NCI-H2227 treated with DMSO at 0.1 percent for 48 hours (cell line): ENCODE data around the gene SESTD1.
A peak's percentile ranks its signal among the peaks of the same experiment; 100 is the strongest.
"Not testable (repeated sequence)": the region's sequence is repeated elsewhere in the genome, so short reads cannot be mapped to it uniquely, and the experiment has no call there.

Source experiments
- DNase-seq: peaks from one replicate; lab custom pipeline; 2025; lab: John Stamatoyannopoulos, UW

SESTD1 gene

DNA sequence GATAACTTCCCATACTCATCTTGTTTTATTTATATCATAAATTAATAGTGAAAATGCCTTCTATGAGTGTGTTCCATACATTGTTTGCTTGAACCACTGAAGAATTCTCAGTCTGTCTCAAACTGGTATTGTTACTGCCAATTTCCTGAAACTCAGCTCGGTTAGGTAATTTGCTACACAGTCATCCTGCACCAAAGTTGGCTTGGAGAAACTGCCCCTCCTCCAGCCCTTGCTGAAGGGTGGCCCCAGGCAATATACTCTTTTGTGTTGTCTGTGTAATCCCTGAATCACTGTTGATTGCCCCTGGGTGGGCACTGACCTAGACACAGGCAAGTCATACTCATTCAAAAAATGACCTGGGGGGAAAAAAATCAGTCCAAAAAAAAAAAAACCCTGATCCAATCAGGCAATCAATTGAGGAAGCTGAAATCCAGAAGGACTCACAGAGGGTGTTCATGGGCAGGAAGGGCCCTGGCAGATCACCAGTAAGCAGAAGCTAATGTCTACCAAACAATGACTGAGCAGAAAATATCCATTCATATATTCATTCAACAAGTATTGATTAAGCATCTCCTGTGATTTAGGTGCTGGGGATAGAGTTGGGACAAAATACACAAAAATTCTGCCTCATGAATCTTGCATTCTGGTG, 3.8 kb upstream of the SESTD1 start:
- no peak for DNase-seq

DNA sequence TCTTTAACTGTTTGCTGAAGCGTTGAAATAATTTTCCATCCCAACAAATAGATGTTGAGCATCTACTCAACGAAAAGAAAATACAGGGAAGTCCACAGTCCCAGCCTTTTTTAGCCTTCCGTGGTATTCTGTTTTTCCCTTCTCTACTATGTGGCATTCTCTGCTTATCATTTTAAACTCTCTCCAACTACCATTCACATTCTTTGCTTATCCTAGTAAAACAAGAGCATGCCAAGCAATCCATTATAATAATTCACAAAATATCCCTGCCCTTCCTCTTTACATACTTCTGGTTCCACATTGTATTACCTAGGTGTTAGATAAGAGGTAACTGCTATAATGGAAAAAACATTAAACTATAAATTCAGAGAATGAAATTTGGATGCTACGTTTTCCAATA, 1.6 kb upstream of the SESTD1 start:
- no peak for DNase-seq

DNA sequence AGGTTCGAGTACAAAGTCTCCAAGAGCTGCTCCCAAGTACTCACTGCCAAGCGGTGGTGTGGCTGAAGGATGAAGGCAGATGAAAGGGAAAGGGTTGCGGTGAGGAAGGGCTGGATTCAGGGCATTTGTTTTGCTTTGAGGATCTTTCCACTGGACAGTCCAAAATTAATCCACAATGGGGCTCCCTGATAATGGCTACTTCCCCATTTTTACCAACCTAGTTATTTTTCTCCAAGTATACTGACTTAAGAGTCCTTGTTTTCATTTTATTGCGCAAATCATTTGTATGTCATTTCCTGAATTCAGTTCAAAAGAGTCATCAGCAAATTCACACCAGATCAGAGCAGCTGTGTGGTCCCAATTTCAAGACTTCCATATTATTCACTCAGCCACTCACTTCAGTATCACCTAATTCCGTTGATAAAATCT, 464 bp upstream of the SESTD1 start:
- DNase-seq, result no peak

DNA sequence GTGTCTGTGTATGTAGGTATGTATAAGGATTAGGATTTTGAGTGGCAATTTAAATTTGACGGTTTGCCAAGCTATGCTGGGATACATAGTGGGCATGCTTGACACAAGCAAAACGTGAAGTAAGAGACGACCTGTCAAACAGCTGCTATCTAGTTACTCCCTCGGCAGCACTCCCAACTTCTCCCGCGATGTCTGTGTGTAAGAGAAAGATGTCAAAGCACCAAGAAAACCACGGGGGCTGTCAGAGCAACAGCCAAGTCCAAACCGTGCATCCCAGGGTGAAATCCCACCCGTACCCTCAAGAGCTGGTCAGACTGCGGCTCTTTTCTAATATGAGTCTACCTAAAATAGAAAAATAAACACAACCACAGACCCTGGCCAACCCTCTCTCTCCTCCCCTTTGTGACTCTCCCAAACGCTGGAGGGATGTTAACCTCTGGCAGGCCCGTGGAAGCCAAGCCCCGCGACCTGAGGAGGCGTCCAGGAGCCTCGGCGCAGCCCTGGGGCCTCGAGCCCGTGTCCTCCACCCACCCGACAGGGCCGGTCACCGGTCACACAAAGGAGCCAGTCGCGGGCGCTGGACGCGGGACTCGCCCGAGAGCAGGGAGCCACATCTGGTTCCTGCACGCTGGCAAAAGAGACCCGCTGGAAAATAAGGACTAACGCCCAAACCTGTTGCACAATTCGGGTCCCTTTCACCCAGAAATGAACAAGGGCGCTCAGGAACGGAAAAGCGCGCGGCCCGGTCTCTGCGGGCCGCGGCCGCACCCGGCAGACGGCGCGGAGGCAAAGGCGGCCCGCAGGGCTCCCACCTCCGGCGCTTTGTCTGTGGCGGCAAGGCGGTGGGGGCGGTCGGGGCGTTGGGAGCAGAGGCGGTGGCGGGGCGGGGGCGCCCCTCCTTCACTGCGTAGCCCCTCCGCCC, 925 bp downstream of the SESTD1 start:
- peak; percentile 59 for DNase-seq

DNA sequence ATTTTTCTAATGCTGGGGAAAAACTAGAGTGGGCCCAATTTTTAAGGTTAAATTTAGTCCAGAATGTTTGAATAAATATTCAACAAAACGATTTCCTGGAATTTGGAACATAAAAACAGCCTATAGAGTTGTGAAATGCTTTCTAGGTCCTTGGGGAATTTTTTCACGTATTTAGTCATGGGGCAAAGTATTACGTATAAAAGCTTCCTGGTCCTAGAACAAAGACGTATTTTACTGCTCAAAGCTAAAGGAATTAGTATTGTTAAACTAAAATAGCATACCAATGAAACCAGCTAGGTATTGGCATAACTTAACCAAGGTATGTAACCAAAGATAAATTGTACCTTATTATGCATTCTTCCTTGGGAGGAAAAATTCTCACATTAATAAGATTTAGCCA, 1.6 kb downstream of the SESTD1 start:
- DNase-seq, result no peak

DNA sequence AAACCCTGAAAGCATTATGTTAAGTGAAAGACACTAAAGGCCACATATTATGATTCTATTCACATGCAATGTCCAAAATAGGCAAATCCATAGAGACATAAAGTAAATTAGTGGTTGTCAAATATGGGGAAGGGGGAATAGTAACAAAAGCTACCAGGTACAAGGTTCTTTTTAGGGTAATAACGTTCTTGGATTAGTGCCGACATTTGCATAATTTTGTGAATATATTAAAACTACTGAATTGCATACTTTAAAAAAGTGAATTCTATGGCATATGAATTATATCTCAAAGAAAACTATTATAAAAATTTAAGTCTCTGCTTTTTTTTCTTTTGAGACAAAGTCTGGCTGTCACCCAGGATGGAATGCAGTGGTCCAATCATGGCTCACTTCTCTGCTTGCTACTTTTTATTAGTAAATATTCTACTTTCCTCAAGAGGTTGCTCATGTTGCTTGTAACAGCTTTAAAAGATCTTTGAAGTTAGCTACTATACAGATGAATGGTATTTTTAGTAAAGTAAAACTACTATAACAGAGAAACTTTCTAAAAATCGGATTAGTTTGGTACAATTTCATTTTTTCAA, 2.5 kb downstream of the SESTD1 start:
- no peak for DNase-seq

DNA sequence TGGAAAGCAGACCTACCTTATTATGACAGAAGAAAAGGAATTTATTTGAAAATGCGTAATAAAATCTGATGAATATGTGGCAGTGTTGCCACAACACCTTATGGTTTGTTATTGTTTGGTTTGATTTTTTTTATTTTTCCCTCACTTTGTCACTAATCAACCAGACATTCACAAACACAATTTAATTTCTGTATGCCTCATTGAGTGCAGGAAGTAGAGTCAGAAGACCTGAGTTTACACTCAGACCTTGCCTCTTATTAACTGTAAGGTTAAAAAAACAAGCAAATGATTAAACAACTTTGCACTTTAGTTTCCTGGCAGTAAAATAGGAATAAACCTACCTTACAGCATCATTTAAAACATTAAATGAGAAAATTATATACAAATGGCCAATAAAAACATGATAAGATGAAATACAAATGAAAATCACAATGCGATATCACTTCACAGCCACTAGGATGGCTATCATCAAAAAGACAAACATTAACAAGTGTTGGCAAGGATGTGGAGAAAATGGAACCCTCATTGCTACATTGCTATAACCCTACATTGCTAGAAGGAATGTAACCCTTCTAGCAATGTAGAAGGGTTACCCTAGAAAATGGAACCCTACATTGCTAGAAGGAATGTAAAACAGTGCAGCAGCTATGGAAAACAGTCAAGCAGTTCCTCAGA, 3.3 kb downstream of the SESTD1 start:
- DNase-seq, result no peak

DNA sequence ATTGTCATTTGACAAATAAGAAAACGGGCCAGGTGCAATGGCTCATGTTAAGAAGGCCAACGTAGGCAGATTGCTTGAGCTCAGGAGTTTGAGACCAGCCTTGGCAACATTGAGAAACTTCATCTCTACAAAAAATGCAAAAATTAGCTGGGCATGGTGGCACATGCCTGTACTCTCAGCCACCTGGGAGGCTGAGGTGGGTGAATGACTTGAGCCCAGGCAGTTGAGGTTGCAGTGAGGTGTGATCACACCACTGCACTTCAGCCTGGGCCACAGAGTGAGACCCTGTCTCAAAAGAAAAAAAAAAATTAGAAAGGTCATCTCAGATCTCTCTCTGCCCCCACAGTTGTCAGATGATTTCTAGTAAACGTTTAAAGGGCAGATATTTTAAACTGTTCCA, 4.4 kb downstream of the SESTD1 start:
- no peak for DNase-seq

DNA sequence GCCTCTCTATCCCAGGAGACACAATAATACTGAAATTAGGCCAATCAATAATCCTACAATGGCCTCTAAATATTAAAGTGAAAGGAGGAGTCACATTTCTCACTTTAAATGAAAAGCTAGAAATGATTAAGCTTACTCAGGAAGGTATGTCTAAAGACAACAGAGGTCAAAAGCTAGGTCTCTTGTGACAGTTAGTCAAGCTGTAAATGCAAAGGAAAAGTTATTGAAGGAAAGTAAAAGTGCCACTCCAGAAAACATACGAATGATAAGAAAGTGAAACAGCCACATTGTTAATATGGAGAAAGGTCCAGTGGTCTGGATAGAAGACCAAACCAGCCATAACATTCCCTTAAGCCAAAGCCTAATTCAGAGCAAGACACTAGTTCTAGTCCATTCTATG, 9.5 kb downstream of the SESTD1 start:
- DNase-seq, result no peak

DNA sequence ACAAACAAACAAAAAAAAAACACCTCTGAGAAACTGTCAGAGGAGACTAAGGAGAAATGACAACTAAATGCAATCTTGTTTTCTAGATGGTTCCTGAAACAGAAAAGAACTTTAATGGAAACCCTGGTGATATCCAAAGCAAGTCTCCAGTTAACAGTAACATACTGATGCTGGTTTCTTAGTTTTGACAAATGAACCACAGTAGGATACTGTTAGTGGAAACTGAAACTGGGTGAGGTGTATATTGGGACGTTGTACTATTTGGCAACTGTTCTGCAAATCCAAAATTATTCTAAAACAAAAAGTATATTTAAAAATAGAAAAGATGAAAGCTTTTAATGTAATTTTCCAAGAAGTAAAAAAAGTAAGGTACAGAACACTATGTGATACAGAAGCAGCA, 11.4 kb downstream of the SESTD1 start:
- DNase-seq, result no peak

DNA sequence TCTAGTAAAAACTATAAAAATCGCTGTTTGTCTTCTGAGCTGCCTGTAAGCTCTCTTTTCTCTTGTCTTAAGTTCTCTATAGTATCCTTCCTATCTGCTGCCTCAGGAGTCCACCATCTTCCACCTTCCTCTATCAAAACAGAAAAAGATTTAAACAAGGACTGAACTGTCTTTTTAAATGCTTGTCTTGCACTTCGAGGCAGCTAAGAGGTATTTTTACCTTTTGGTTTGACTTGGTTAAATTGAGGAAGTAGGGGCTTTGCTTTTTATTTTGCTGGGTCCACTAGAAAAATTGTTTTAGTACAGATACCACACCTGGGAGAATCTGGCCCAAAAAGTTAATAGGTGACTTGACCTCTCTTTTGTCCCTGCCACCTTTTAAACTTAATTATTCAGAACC, 12.2 kb downstream of the SESTD1 start:
- no peak for DNase-seq

DNA sequence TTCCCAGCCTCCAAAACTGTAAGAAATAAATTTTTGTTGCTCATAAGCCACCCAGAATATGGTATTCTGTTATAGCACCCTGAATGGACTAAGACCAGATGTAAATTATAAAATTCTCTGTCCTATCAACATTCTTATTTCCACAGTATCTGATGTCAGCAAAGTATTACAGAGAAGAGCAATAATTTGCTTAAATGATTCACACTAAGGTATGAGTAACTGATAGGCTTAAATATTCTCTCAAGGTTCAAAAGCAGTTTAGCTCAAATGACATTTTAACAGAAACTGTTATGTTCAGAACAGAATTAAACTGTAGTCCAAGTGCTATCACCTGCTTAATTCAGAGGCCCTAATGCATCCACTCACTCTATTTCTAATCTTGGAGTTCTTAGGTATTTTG, 12.8 kb downstream of the SESTD1 start:
- no peak for DNase-seq

DNA sequence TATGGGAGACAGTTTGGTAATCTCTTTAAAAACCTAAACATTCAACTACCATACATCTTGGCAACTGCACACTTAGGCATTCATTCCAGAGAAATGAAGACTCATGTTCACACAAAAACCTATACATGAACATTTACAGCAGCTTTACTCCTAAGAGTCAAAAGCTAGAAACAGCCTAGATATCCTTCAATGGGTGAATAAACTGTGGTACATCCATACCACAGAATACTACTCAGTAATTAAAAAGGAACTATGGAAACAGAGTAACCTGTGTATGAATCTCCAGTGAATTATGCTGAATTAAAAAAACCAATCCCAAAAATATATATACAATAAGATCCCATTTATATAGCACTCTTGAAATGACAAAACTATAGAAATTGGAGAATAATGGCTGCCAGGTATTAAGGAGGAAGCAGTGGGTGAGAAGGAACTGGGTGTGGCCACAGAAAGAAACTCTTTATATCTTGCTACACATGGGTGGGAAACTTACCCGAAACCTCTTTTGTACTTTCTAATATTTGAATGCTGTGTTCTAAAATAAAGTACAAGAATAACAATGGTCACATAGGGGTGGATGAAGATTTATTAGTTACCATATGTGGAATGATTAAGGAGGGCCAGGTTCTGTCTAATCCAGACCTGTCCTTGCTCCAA, 13.7 kb downstream of the SESTD1 start:
- DNase-seq, result no peak

DNA sequence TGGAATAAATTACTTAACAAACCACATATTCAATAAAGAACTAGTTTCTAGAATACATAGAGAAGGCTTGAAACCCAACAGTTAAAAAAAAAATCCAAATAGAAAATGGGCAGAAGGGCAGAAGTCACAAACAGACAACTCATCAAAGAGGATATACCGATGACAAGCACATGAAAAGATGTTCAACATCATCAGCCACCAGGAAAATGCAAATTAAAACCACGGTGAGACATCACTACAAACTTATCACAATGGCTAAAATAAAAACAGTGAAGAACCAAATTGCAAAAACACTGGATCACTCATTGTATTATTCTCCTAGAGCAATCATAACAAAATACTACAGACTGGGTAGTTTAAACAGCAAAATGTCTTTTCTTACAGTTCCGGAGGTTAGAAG, 14.5 kb downstream of the SESTD1 start:
- DNase-seq, result no peak

DNA sequence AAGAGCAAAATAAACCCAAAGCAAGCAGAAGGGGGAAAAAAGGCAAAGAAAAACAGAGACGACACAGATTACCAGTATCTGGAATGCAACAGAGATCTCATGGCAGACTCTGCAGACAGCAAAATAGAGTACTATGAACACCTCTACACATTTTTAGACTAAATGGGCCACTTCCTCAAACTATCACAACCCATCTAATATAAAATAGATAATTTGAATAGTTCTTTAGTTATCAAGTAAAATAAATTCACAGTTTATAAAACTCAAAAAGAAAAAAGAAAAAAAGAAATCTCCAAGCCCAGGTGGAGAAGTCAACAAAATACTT, 16.6 kb downstream of the SESTD1 start:
- no peak for DNase-seq

DNA sequence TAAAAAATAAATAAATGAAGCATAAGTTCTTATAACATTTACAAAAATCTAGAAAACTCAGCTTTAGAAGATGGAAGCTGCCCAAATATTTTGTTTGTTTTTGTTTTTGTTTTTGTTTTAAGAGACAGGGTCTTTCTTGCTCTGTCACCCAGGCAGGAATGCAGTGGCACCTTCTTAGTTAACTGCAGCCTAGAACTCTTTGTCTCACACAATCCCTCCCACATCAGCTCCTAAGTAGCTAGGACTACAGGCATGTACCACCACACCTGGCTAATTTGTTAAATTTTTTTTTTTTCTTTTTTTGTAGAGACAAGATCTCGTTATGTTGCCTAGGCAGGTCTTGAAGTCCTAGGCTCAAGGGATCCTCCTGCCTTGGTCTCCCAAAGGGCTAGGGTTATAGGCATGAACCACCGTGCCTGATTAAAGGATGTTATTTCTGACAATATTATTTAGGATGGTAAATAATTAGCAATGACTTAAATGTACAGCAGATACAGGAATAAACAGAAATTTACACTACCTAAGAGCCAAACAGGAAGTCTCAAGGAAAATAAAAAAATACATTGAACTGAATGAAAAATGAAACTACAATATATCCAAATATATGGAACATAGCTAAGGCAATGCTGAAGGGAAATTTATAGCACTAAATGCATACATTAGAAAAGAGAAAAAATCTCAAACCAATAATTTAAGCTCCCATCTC, 17.2 kb downstream of the SESTD1 start:
- DNase-seq, result no peak

DNA sequence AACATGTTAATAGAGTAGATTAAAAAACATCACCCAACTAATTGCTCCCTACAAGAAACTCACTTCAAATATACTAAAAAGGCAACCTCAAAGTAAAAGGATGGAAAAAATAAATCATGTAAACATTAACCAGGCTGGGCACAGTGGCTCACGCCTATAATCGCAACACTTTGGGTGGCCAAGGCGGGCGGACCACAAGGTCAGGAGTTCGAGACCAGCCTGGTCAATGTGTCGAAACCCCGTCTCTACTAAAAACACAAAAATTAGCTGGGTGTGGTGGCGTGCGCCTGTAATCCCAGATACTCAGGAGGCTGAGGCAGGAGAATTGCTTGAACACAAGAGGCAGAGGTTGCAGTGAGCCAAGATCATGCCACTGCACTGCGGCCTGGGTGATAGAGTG, 18.8 kb downstream of the SESTD1 start:
- DNase-seq, result not testable (repeated sequence)

DNA sequence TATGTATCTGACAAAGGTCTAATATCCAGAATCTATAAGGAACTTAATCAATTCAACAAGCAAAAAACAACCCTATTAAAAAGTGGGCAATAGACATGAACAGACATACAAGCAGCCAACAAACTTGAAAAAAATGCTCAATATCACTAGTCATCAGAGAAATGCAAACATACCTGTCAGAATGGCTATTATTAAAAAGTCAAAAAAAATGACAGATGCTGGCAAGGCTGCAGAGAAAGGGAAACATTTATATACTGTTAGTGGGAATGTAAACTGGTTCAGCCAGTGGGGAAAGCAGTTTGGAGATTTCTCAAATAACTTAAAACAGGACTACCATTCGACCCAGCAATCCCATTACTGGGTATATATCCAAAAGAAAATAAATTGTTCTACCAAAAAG, 21.6 kb downstream of the SESTD1 start:
- DNase-seq, result no peak

DNA sequence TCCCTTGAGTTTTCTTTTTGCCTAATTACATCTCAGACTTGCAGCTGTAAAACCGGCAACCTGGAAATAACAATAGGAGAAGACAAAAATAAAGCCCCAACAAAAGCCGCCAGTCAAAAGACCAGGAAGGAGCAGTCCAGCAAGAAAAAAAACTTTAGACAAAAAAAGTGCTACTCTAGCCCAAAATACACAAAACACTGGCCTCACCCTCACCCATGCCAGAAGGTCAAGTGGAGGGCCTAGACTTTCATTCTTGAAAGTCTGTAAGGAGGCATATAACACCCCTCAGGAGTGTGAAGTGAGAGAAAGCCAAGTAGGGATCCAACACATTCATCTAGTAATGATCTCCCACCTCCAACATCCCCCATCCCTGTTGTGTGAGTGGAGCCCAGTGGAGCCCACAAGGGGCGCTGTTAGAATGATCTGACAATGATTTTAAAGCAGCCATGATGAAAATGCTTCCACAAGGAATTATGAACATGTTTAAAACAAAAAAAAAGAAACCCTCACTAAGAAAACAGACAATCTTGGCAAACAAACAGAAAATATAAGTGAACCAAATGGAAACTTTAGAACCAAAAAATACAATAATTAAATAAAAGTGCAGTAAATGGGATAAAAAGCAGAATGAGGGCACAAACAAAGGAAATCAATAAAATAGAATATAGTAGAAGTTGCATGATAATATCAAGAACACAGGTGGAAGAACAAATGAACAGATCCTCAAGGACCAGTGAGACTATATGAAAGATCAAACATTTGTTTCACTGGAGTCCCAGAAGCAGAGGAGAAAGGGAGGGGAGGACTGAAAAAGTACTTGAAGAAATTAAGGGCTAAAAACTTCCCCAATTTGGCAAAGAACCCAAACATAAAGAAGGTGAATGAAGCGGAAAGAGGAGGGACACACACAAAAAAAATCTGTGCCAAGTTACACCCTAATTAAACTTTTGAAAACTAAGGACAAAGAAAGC, 23.9 kb downstream of the SESTD1 start:
- DNase-seq, result no peak

DNA sequence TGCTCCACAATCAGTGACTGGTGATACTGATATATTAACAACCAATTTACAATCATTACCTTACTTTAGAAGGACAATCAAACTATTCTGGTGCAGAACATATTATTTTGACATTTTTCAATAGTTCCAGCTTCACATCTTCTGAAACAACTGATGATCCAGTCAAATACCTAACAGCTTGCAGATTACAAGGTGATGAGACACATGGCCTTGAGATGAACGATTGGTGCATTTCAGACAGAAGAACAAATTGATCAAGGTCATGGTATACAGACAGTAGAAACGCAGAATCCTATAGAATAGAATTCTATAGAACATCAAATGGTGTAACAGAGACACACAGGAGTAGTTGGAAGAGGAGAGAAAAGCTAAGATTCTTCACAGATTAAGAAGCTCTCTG, 24.8 kb downstream of the SESTD1 start:
- no peak for DNase-seq
